ENCODE data around the gene HNRNPUL2. TPM values are rescaled to one million over a fixed set of nuclear protein-coding genes. Genes with fewer than 3 reads are reported as not detected.
"Not testable (repeated sequence)": the region's sequence is repeated elsewhere in the genome, so short reads cannot be mapped to it uniquely, and the experiment has no call there.

Gene HNRNPUL2
- total RNA-seq, 1 donor, result 13.3 TPM

- no peaks in the 10 kb centered on the region for H3K4me1 ChIP-seq (ENCODE audit: insufficient read depth, low read length)
- H3K27me3 ChIP-seq (ENCODE audit: insufficient read depth, low read length), result no peaks in the 10 kb centered on the region
- no peak overlapping the region for H3K4me3 ChIP-seq (ENCODE audit: low read length)
- H3K9me3 ChIP-seq (ENCODE audit: low read depth, low read length), result no peaks in the 10 kb centered on the region
Measured at GRCh38 chr11:62694455-62695167, 32.6 kb downstream of the HNRNPUL2 start.

- not testable (repeated sequence) for H3K27me3 ChIP-seq (ENCODE audit: insufficient read depth, low read length); H3K4me3 ChIP-seq (ENCODE audit: low read length)
Measured at GRCh38 chr11:62693624-62694023, 33.6 kb downstream of the HNRNPUL2 start.

GRCh38 chr11:62689421-62690183 lies 37.7 kb downstream of the HNRNPUL2 start, which contains the start of gene LRRN4CL:
Gene LRRN4CL, minus strand, starts transcription at chr11:62689530. Its CDS starts 1,022 bp downstream, at chr11:62688508.
- Histone ChIP-seq H3K27me3 (ENCODE audit: insufficient read depth, low read length) (peaks cover 16% of the 10 kb centered on the region), H3K9me3 (ENCODE audit: low read depth, low read length) (no peaks in the 10 kb centered on the region), H3K4me3 (ENCODE audit: low read length) (no peak within 1 kb of the TSS), H3K4me1 (ENCODE audit: insufficient read depth, low read length) (no peaks in the 10 kb centered on the region)

More at GRCh38 chr11:62693624-62694023, 33.6 kb downstream of the HNRNPUL2 start:
- not testable (repeated sequence) for H3K9me3 ChIP-seq (ENCODE audit: low read depth, low read length); H3K4me1 ChIP-seq (ENCODE audit: insufficient read depth, low read length)

- H3K4me3 ChIP-seq (ENCODE audit: low read length), result no peak overlapping the region
- H3K27me3 ChIP-seq (ENCODE audit: insufficient read depth, low read length), result peaks cover 16% of the 10 kb centered on the region
- H3K4me1 ChIP-seq (ENCODE audit: insufficient read depth, low read length), result no peaks in the 10 kb centered on the region
- H3K9me3 ChIP-seq (ENCODE audit: low read depth, low read length), result no peaks in the 10 kb centered on the region
Measured at GRCh38 chr11:62688491-62688890, 38.8 kb downstream of the HNRNPUL2 start.

GRCh38 chr11:62687508-62688396 lies 39.5 kb downstream of the HNRNPUL2 start:
- H3K9me3 ChIP-seq (ENCODE audit: low read depth, low read length), result no peaks in the 10 kb centered on the region
- H3K4me1 ChIP-seq (ENCODE audit: insufficient read depth, low read length), result no peaks in the 10 kb centered on the region
- H3K27me3 ChIP-seq (ENCODE audit: insufficient read depth, low read length), result peaks cover 16% of the 10 kb centered on the region
- H3K4me3 ChIP-seq (ENCODE audit: low read length), result no peak overlapping the region

- Histone ChIP-seq H3K9me3 (ENCODE audit: low read depth, low read length) (no peaks in the 10 kb centered on the region), H3K4me3 (ENCODE audit: low read length) (no peak overlapping the region), H3K4me1 (ENCODE audit: insufficient read depth, low read length) (peaks cover 16% of the 10 kb centered on the region), H3K27me3 (ENCODE audit: insufficient read depth, low read length) (peaks cover 7% of the 10 kb centered on the region)
Measured at GRCh38 chr11:62682518-62682917, 44.7 kb downstream of the HNRNPUL2 start.

- Histone ChIP-seq H3K4me1 (ENCODE audit: insufficient read depth, low read length) (peaks cover 27% of the 10 kb centered on the region), H3K4me3 (ENCODE audit: low read length) (no peak overlapping the region), H3K9me3 (ENCODE audit: low read depth, low read length) (no peaks in the 10 kb centered on the region), H3K27me3 (ENCODE audit: insufficient read depth, low read length) (no peaks in the 10 kb centered on the region)
Measured at GRCh38 chr11:62680825-62681240, 46.4 kb downstream of the HNRNPUL2 start.

GRCh38 chr11:62678770-62679696 lies 48.2 kb downstream of the HNRNPUL2 start, which contains the start of gene UBXN1:
Gene UBXN1, minus strand, starts transcription at chr11:62679073. Its CDS starts 150 bp downstream, at chr11:62678923.
- no peaks in the 10 kb centered on the region for H3K27me3 ChIP-seq (ENCODE audit: insufficient read depth, low read length)
- H3K4me1 ChIP-seq (ENCODE audit: insufficient read depth, low read length), result peaks cover 27% of the 10 kb centered on the region
- H3K9me3 ChIP-seq (ENCODE audit: low read depth, low read length), result no peaks in the 10 kb centered on the region
- peak within 1 kb of the TSS; percentile 99 for H3K4me3 ChIP-seq (ENCODE audit: low read length)

- Histone ChIP-seq H3K4me1 (ENCODE audit: insufficient read depth, low read length) (peaks cover 29% of the 10 kb centered on the region), H3K9me3 (ENCODE audit: low read depth, low read length) (no peaks in the 10 kb centered on the region), H3K4me3 (ENCODE audit: low read length) (peak overlapping the region; percentile 99), H3K27me3 (ENCODE audit: insufficient read depth, low read length) (no peaks in the 10 kb centered on the region)
Measured at GRCh38 chr11:62678433-62678769, 48.9 kb downstream of the HNRNPUL2 start.

GRCh38 chr11:62677714-62678113 lies 49.5 kb downstream of the HNRNPUL2 start:
- Histone ChIP-seq H3K9me3 (ENCODE audit: low read depth, low read length) (no peaks in the 10 kb centered on the region), H3K27me3 (ENCODE audit: insufficient read depth, low read length) (no peaks in the 10 kb centered on the region), H3K4me1 (ENCODE audit: insufficient read depth, low read length) (peaks cover 36% of the 10 kb centered on the region), H3K4me3 (ENCODE audit: low read length) (no peak overlapping the region)

GRCh38 chr11:62677156-62677555 lies 50.1 kb downstream of the HNRNPUL2 start:
- Histone ChIP-seq H3K4me1 (ENCODE audit: insufficient read depth, low read length) (peaks cover 42% of the 10 kb centered on the region), H3K9me3 (ENCODE audit: low read depth, low read length) (no peaks in the 10 kb centered on the region), H3K27me3 (ENCODE audit: insufficient read depth, low read length) (no peaks in the 10 kb centered on the region), H3K4me3 (ENCODE audit: low read length) (no peak overlapping the region)

GRCh38 chr11:62676698-62677097 lies 50.6 kb downstream of the HNRNPUL2 start:
- Histone ChIP-seq H3K27me3 (ENCODE audit: insufficient read depth, low read length) (no peaks in the 10 kb centered on the region), H3K9me3 (ENCODE audit: low read depth, low read length) (no peaks in the 10 kb centered on the region), H3K4me3 (ENCODE audit: low read length) (no peak overlapping the region), H3K4me1 (ENCODE audit: insufficient read depth, low read length) (peaks cover 42% of the 10 kb centered on the region)

- H3K4me3 ChIP-seq (ENCODE audit: low read length); H3K9me3 ChIP-seq (ENCODE audit: low read depth, low read length); H3K27me3 ChIP-seq (ENCODE audit: insufficient read depth, low read length): not testable (repeated sequence)
- H3K4me1 ChIP-seq (ENCODE audit: insufficient read depth, low read length), result peaks cover 51% of the 10 kb centered on the region
Measured at GRCh38 chr11:62675415-62675814, 51.8 kb downstream of the HNRNPUL2 start.

- Histone ChIP-seq H3K9me3 (ENCODE audit: low read depth, low read length) (no peaks in the 10 kb centered on the region), H3K4me1 (ENCODE audit: insufficient read depth, low read length) (peaks cover 42% of the 10 kb centered on the region), H3K27me3 (ENCODE audit: insufficient read depth, low read length) (no peaks in the 10 kb centered on the region), H3K4me3 (ENCODE audit: low read length) (no peak overlapping the region)
Measured at GRCh38 chr11:62673196-62673525, 54.1 kb downstream of the HNRNPUL2 start.

Data from mononuclear cell (primary cell).